Fibroblast of mammary gland (primary cell): ENCODE measurements around the gene GDPD3.

Experiments
- DNase-seq: peaks from one replicate; pipeline ENCODE4 v3.0.0-alpha.2; 2010; ENCODE audit warnings: low read depth
- H3K4me3 ChIP-seq: 2 replicates; pipeline ENCODE4 v1.5.1; 2011; ENCODE audit warnings: low read depth, mild to moderate bottlenecking, low read length, moderate library complexity; ENCODE audit not compliant: control insufficient read depth
- CTCF ChIP-seq: conservative IDR thresholded peaks from 2 replicates; pipeline ENCODE4 v1.5.1; 2011; ENCODE audit warnings: low read depth, low read length, inconsistent platforms; ENCODE audit not compliant: control insufficient read depth, insufficient read depth

Gene GDPD3

GRCh38 chr16:30085247-30085646 is 28.1 kb downstream of the GDPD3 start:
- TF ChIP-seq CTCF, result no peak
- no peak overlapping the region for H3K4me3 ChIP-seq
- DNase-seq, result no peak

GRCh38 chr16:30084816-30085159 is 28.5 kb downstream of the GDPD3 start:
- peak; percentile 52 for DNase-seq
- H3K4me3 ChIP-seq, result no peak overlapping the region
- no peak for TF ChIP-seq CTCF

- DNase-seq, result no peak
- H3K4me3 ChIP-seq, result no peak overlapping the region
- TF ChIP-seq CTCF, result no peak
Measured at GRCh38 chr16:30084096-30084815, 29.1 kb downstream of the GDPD3 start.

- TF ChIP-seq CTCF, result no peak
- no peak for DNase-seq
- no peak overlapping the region for H3K4me3 ChIP-seq
Measured at GRCh38 chr16:30083216-30084055, 29.9 kb downstream of the GDPD3 start.

- DNase-seq, result no peak
- TF ChIP-seq CTCF, result no peak
- no peak overlapping the region for H3K4me3 ChIP-seq
Measured at GRCh38 chr16:30082545-30083090, 30.7 kb downstream of the GDPD3 start.

- TF ChIP-seq CTCF, result no peak
- no peak overlapping the region for H3K4me3 ChIP-seq
- no peak for DNase-seq
Measured at GRCh38 chr16:30079480-30079879, 33.9 kb downstream of the GDPD3 start.
